Globus pallidus (tissue), 1 donor: ENCODE measurements around the gene GRID2.

Experiments
- DNase-seq: peaks from one replicate; pipeline ENCODE4 v3.0.0-alpha.2; 2015; ENCODE audit warnings: low spot score

The GRID2 gene

GRCh38 chr4:93810340-93810992, 1506.7 kb downstream of the GRID2 start:
- DNase-seq, result no peak

DNA sequence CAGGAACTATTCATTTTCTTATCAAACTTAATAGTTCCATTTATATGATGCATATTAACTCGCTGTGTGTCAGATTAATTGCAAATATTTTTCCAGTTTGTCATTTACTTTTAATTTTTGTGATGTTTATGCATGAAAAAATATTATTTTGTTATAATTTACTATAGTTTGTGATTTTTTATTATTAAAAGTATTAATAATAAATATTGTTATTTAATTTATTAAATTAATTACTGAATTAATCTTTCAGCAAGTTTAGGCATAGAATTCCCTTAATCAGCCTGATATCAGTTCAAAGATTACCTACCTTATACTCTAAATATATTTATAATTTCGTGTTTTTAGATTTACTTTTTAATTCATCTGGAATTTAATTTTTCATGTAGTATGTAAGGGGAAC, 1509.3 kb downstream of the GRID2 start:
- no peak for DNase-seq

DNA sequence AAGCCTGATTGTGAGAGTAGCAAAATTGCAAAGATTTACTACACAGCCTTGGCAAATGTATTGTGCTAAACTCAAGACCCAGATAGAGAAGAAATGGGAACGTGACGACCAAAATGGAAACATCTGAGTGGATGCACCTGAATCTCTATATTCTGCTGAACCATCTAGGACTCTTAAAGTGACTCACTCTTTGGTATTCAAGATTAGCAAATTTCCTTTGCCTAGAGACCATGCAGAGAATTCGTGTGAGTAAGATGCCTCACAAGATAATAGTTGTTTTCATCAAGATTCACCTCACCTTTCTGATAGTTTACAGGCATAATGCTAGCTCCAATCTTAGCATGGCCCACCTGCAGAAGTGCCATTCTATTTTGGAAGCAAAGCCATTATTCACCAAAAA, 1510.4 kb downstream of the GRID2 start:
- DNase-seq, result no peak

GRCh38 chr4:93814722-93815121, 1511.0 kb downstream of the GRID2 start:
- DNase-seq, result peak; percentile 56
